HEK293 (cell line): ENCODE results near the gene RIT1.

Source experiments
- CTCF ChIA-PET: fragments of 350-600 bp; formaldehyde crosslinking; extraction: SDS; loops from one replicate; lab custom pipeline; 2021; ENCODE audit warnings: antibody characterized with exemption; lab: Yijun Ruan, JAX
- POLR2A ChIA-PET: fragments of 300-600 bp; formaldehyde crosslinking; extraction: SDS; loops from one replicate; lab custom pipeline; 2020; ENCODE audit warnings: antibody characterized with exemption, inconsistent platforms; lab: Yijun Ruan, JAX
- H3K27ac ChIP-seq: fragments of 200-500 bp; sonication (Bioruptor generic); 2 replicates; pipeline ENCODE4 v1.5.1; 2014; ENCODE audit warnings: low read depth, low read length, control low read depth, inconsistent platforms; ENCODE audit errors: extremely low read depth
- H3K36me3 ChIP-seq, 2 experiments: fragments of 200-500 bp in 1 of 2; sonication (Bioruptor generic) in 1 of 2; 1 replicate in 1 of 2; 2 replicates in 1 of 2; pipeline ENCODE4 v1.5.1; 2014 to 2017; ENCODE audit warnings: inconsistent platforms in 2 of 2, low read length in 2 of 2; ENCODE audit not compliant: control insufficient read depth in 2 of 2, insufficient read depth in 1 of 2
- H3K4me1 ChIP-seq: fragments of 200-500 bp; sonication (Bioruptor generic); 2 replicates; pipeline ENCODE4 v1.5.1; 2014; ENCODE audit warnings: mild to moderate bottlenecking, low read length, inconsistent platforms; ENCODE audit not compliant: control insufficient read depth, insufficient read depth
- H3K4me3 ChIP-seq: 2 replicates; pipeline ENCODE4 v1.5.1; 2011; ENCODE audit warnings: low read depth, mild to moderate bottlenecking, control low read depth, low read length, moderate library complexity
- H3K9me3 ChIP-seq: fragments of 200-500 bp; sonication (Bioruptor generic); 2 replicates; pipeline ENCODE4 v1.5.1; 2014; ENCODE audit warnings: low read depth, low read length, inconsistent platforms; ENCODE audit not compliant: control insufficient read depth, insufficient read depth
- AEBP2 ChIP-seq: fragments of 450-650 bp; formaldehyde crosslinking; IDR thresholded peaks from 2 replicates; pipeline ENCODE4 v1.5.1; 2016; ENCODE audit warnings: missing biosample characterization, missing genetic modification characterization, borderline replicate concordance
- BCL11B ChIP-seq: fragments of 450-650 bp; formaldehyde crosslinking; IDR thresholded peaks from 2 replicates; pipeline ENCODE4 v1.5.1; 2016; ENCODE audit warnings: low read depth, missing biosample characterization, missing genetic modification characterization
- GLI4 ChIP-seq: fragments of 450-650 bp; formaldehyde crosslinking; IDR thresholded peaks from 2 replicates; pipeline ENCODE4 v1.5.1; 2016; ENCODE audit warnings: missing biosample characterization, missing genetic modification characterization
- IKZF3 ChIP-seq: fragments of 450-650 bp; IDR thresholded peaks from 2 replicates; pipeline ENCODE4 v1.5.0; 2018; ENCODE audit warnings: missing biosample characterization, mild to moderate bottlenecking, missing genetic modification characterization, moderate library complexity
- RBAK ChIP-seq: fragments of 450-650 bp; formaldehyde crosslinking; IDR thresholded peaks from 2 replicates; pipeline ENCODE4 v1.5.1; 2016; ENCODE audit warnings: missing biosample characterization, missing genetic modification characterization
- SCRT1 ChIP-seq: fragments of 450-650 bp; formaldehyde crosslinking; IDR thresholded peaks from 2 replicates; pipeline ENCODE4 v1.5.1; 2016; ENCODE audit warnings: missing biosample characterization, missing genetic modification characterization, borderline replicate concordance
- SP2 ChIP-seq: fragments of 450-650 bp; formaldehyde crosslinking; IDR thresholded peaks from 2 replicates; pipeline ENCODE4 v1.5.1; 2016; ENCODE audit warnings: missing biosample characterization, missing genetic modification characterization
- SP7 ChIP-seq: fragments of 450-650 bp; formaldehyde crosslinking; IDR thresholded peaks from 2 replicates; pipeline ENCODE4 v1.5.1; 2016; ENCODE audit warnings: missing biosample characterization, missing genetic modification characterization
- TRIM28 ChIP-seq: IDR thresholded peaks from 2 replicates; pipeline ENCODE4 v1.6.1; 2011; ENCODE audit warnings: low read length, control low read depth, borderline replicate concordance
- ZFHX2 ChIP-seq: fragments of 450-650 bp; formaldehyde crosslinking; conservative IDR thresholded peaks from 2 replicates; pipeline ENCODE4 v1.5.1; 2016; ENCODE audit warnings: missing biosample characterization, missing genetic modification characterization
- ZNF157 ChIP-seq: fragments of 450-650 bp; formaldehyde crosslinking; IDR thresholded peaks from 2 replicates; pipeline ENCODE4 v1.5.1; 2016; ENCODE audit warnings: missing biosample characterization, missing genetic modification characterization
- ZNF202 ChIP-seq: fragments of 450-650 bp; formaldehyde crosslinking; IDR thresholded peaks from 2 replicates; pipeline ENCODE4 v1.5.1; 2016; ENCODE audit warnings: missing biosample characterization, missing genetic modification characterization, borderline replicate concordance
- ZNF248 ChIP-seq: fragments of 450-650 bp; formaldehyde crosslinking; IDR thresholded peaks from 2 replicates; pipeline ENCODE4 v1.5.1; 2017; ENCODE audit warnings: missing biosample characterization, missing genetic modification characterization
- ZNF26 ChIP-seq: fragments of 450-650 bp; formaldehyde crosslinking; IDR thresholded peaks from 2 replicates; pipeline ENCODE4 v1.5.1; 2016; ENCODE audit warnings: missing biosample characterization, missing genetic modification characterization
- ZNF350 ChIP-seq: fragments of 450-650 bp; formaldehyde crosslinking; IDR thresholded peaks from 2 replicates; pipeline ENCODE4 v1.5.0; 2017; ENCODE audit warnings: missing biosample characterization, mild to moderate bottlenecking, missing genetic modification characterization
- ZNF514 ChIP-seq: fragments of 450-650 bp; formaldehyde crosslinking; IDR thresholded peaks from 2 replicates; pipeline ENCODE4 v1.5.1; 2016; ENCODE audit warnings: missing biosample characterization, missing genetic modification characterization
- ZNF704 ChIP-seq: fragments of 450-650 bp; formaldehyde crosslinking; IDR thresholded peaks from 2 replicates; pipeline ENCODE4 v1.5.1; 2016; ENCODE audit warnings: missing biosample characterization, missing genetic modification characterization
- ZNF785 ChIP-seq: fragments of 450-650 bp; formaldehyde crosslinking; IDR thresholded peaks from 2 replicates; pipeline ENCODE4 v1.5.1; 2016; ENCODE audit warnings: missing biosample characterization, missing genetic modification characterization
- TF ChIP-seq, protein P1 (sequence below): fragments of 450-650 bp; formaldehyde crosslinking; IDR thresholded peaks from 2 replicates; pipeline ENCODE4 v1.5.1; 2016; ENCODE audit warnings: missing biosample characterization, missing genetic modification characterization

RIT1 gene

GRCh38 chr1:155929057-155929456, 17.9 kb upstream of the RIT1 start:
- no peak overlapping the region for H3K4me3 ChIP-seq
- ChIA-PET POLR2A (interaction anchor here (0.9 kb wide), 1 partner anchor 13 kb away, joined by 4 read pairs; no protein-coding TSS in a partner anchor), CTCF (no interaction called here)
- H3K4me1 ChIP-seq, result no peaks in the 10 kb centered on the region; the same call in none of the 2 replicates
- H3K27ac ChIP-seq, result peak overlapping the region; percentile 35
- TF ChIP-seq ZNF248 (no peak), BCL11B (tag by site-specific recombination) (no peak), SP2 (tag by site-specific recombination) (no peak), ZNF202 (tag by site-specific recombination) (no peak), ZNF785 (tag by site-specific recombination) (no peak), IKZF3 (tag by site-specific recombination) (no peak), ZNF350 (no peak), GLI4 (no peak), RBAK (tag by site-specific recombination) (no peak), ZNF514 (tag by site-specific recombination) (no peak), AEBP2 (tag by site-specific recombination) (no peak), TRIM28 (no peak), ZFHX2 (tag by site-specific recombination) (no peak), ZNF704 (tag by site-specific recombination) (no peak), ZNF157 (no peak), SCRT1 (no peak)
- TF ChIP-seq, protein P1, sequence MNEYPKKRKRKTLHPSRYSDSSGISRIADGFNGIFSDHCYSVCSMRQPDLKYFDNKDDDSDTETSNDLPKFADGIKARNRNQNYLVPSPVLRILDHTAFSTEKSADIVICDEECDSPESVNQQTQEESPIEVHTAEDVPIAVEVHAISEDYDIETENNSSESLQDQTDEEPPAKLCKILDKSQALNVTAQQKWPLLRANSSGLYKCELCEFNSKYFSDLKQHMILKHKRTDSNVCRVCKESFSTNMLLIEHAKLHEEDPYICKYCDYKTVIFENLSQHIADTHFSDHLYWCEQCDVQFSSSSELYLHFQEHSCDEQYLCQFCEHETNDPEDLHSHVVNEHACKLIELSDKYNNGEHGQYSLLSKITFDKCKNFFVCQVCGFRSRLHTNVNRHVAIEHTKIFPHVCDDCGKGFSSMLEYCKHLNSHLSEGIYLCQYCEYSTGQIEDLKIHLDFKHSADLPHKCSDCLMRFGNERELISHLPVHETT, result no peak
- no peaks in the 10 kb centered on the region for H3K9me3 ChIP-seq
- H3K36me3 ChIP-seq, result peaks cover 81 to 98% of the 10 kb centered on the region in 2 experiments

- CTCF ChIA-PET, result interaction anchor here (1.1 kb wide), 1 partner anchor 12 kb away, joined by 3 read pairs; no protein-coding TSS in a partner anchor
- Histone ChIP-seq H3K36me3 (peaks cover 90 to 100% of the 10 kb centered on the region in 2 experiments), H3K9me3 (no peaks in the 10 kb centered on the region), H3K27ac (no peak overlapping the region), H3K4me3 (no peak overlapping the region), H3K4me1 (no peaks in the 10 kb centered on the region)
- POLR2A ChIA-PET, result interaction anchor here (0.6 to 0.7 kb wide), 2 partner anchors 200 to 412 kb away, joined by 4 read pairs; no protein-coding TSS in a partner anchor
- TF ChIP-seq SP7 (tag by site-specific recombination) (no peak), ZNF26 (no peak)
- TF ChIP-seq, all 188 proteins: peak for 0
Measured at GRCh38 chr1:155925506-155925905, 14.4 kb upstream of the RIT1 start.
